DMS153 (cell line): Measurements from ENCODE around the gene RTN4R.

Experiments used
- DNase-seq: peaks from one replicate; lab custom pipeline; 2025; lab: John Stamatoyannopoulos, UW

Gene RTN4R

DNA sequence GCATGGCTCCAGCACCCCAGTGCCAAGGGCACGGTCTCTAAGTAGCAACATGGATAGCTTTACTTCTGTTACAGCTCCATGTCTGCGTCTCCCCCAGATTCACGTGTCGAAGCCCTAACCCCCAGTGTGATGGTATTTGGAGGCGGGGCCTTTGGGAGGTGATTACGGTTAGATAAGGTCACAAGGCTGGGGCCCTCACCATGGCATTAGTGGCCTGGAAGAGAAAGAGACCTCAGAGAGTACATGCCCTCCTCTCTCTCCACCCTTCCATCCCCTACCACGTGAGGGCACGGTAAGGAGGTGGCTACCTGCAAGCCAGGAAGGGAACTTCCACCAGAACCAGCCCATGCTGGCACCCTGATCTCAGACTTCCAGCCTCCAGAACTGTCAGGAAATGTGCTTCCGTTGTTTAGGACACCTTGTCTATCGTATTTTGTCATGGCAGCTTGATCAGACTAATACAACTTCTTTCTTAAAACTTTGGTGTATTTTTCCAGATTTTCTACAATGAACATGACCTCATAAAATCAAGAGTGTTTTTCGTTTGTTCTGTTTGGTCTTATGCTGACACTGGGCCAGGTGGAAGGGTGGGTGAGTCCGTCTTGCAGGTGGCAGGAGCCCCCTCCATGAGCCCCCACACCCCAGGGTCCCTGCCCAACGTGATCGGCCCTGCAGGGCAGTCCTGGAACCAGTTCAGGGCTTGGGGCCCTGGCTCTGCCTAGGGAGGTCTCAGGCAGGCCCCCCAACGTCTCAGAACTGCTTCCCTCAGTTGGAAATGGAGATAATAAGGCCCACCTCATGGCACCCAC lies 10.7 kb downstream of the RTN4R start:
- no peak for DNase-seq

DNA sequence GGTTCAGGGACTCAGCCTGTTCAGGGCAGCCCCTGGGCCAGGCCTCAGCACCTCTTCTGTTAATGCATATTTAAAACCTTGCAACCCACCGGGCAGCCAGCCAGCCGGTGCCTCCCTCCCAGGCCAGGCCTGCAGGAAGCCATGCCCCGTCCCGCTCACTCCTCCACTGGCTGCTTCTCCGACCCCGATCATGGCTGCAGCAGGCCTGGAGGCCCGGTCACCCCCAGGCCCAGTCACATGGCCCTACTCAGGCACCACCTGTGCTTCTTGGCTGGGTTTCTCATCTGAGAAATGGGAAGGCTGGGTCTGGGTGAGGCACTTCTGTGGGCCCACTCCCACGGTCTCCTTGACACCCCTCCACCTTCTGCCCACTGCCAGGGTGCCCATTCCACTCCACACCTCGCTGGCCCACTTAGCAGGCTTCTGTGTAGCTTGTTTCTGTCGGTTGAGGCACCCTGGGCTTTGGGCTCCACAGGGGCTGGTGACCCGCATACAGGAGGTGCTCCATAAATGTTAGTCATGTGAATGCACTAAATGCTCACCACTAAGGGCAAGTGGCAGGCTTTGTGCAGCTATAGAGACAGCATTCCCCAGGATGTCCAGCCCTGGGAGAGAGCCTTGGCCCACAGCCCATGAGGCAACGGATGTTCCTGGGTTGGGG lies 11.4 kb downstream of the RTN4R start:
- DNase-seq, result no peak

GRCh38 chr22:20256027-20256426 lies 12.1 kb downstream of the RTN4R start:
- DNase-seq, result no peak

GRCh38 chr22:20254975-20255946 lies 12.9 kb downstream of the RTN4R start:
- no peak for DNase-seq

DNA sequence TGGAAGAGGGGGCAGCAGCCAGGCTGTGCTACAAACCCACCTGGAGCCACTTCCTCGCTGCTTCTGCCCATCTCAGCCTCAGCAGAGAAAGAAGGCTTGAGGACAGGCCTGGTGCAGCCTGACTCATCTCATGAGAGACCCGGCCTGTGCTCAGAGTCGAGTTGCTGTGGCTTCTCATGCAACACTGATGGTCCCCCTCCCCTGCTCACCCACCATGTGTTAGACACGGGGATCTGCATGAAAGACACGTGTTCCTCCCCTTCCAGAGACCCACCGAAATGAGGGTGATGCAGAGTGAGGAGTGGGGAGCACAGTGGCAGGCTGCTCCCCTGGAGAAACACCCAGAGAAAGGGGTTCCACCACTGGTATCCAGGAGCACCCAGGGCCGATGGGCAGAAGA lies 15.0 kb downstream of the RTN4R start:
- DNase-seq, result no peak

GRCh38 chr22:20251981-20252380 lies 16.1 kb downstream of the RTN4R start:
- DNase-seq, result no peak

- DNase-seq, result no peak
Observed at GRCh38 chr22:20251491-20251890, 16.6 kb downstream of the RTN4R start.

DNA sequence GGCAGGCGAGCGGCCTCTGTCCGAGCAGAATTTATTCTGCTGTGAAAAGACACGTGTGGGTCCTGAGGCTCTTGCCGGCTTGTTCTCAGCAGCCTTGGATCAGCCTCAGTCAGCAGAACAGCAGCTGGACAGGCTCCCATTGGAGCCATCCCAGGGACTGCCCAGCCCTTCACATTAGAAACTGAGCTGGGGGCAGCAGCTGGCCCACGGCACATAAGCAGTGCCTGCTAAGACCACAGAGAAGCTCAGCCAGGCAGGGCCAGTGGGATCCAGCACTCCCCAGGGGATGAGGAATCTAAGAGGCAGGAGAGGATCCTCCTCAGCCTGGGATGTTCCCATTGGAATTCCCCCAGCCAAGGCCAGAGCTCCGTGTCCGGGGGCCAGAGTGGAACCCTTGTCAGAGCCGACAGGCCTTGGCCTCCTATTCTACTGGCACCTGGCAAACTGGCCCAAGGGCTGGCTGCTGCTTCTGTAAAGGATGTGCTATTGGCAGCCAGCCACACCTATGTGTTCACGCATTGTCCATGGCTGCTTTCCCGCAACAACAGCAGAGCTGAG lies 18.2 kb downstream of the RTN4R start:
- peak; percentile 19 for DNase-seq

- no peak for DNase-seq
Observed at GRCh38 chr22:20248461-20248978, 19.6 kb downstream of the RTN4R start.

- no peak for DNase-seq
Observed at GRCh38 chr22:20247608-20248171, 20.4 kb downstream of the RTN4R start.

DNA sequence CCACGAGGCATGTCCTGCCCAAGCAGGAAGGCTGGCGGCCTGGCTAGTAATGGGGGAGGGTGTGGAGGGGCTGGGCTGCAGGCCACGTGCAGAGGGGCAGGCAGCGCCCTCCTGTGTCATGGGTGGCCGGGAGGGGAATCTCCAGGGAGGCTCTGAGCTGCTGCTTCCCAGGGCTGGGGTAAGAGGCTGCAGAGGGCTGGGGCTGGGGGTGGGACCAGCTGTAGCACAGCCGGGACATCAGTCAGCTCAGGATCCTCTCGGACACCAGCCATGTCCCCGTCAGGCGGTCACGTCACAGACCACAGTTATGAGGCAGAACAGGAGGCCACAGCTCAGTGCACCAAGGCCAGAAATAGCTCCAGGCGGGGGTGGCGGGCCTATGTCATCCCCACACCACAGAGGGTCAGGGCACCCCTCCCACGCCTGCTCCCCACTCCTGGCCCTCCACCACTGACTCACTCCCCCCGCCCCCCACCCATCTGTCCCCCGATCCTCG lies 21.1 kb downstream of the RTN4R start:
- DNase-seq, result no peak

DNA sequence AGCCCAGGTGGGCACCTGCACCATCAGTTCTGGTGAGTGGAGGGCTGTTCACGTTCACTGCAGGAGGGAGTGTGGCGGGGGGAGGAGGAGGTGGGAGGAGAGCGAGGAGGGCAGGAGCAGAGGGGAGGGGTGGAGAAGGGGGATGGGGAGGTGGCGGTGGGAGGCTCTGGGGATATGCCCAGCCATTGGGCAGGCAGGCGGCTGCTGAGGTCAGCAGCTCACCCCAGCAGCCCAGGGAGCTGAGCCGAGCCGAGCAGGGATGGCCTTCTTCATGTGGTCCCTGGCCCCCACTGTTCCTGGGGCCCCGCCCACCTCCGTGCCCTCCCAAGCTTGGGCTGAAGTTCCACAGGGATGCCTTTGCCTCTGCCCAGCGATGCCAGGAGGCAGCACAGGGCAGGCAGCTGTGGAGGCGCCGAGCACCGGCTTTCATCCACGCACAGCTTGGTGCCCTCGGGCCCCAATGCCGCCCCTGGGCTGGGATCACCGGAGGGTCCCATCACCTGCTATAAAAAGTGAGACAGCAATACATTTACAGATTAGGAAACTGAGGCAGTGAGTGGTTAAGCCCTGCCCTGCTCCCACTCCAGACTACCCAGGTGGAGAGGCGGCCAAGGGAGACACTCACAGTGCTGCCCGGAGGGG lies 21.6 kb downstream of the RTN4R start:
- DNase-seq, result no peak

- DNase-seq, result no peak
Observed at GRCh38 chr22:20245577-20246367, 22.3 kb downstream of the RTN4R start.

DNA sequence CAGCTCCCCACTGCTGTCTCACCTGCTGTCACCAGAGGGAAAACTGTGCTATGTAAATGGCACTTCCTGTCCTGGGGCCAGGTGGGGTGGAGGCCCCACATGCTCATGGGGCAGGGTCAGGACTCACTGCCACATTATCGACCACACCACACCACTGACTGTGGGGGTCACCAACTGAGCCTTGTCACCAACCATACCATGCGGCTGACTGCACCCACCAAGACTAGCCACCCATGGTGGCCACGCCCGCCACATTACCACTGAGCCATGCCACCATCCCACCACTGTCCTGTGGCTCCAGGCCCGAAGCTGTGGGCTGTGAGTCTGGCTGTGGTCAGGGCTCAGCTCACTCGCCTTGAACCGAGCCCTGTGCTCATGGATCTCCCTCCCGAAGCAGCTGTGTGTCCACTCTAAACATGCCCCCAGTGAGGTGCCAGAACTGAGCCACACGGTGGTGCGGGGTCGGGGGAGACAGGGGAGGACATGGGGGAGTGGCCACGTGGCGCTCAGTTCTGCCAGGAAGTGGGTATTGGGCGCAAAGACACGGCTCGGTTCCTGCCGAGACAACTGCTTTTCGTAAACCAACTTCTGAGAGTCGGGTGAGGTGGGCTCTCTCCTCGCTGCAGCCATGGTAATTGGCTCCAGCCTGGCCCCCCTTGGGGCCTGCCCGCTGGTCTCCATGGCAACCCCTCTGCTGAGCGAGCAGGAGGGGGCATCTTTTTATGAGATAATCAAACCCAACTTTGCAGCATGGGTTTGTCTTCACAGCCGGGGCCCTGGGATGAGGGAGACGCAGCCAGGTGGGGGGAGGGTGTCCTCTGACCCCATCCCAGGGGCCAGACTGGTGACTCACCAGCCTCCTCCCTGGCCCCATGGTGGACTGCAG lies 23.2 kb downstream of the RTN4R start:
- DNase-seq, result no peak

DNA sequence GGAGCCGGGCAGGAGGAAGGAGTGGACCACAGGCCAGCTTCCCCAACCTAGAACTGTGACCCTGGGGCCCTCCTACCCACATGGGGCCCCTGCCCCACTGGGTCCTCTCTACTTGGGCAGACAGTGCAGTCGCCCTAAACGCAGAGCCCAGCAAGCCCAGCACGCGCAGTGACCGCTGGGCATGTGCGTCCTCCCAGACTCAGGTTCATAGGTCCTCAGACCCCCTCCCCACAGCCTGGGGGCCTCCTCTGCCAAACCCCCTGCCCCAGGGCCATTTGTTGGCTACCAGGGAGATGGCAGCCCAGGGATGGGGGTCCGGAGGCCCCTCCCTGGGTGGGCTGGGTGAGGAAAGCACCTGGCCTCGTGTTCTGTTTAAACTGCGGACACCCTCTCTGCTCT lies 23.9 kb downstream of the RTN4R start:
- no peak for DNase-seq

GRCh38 chr22:20243537-20244249 lies 24.4 kb downstream of the RTN4R start:
- peak; percentile 72 for DNase-seq

DNA sequence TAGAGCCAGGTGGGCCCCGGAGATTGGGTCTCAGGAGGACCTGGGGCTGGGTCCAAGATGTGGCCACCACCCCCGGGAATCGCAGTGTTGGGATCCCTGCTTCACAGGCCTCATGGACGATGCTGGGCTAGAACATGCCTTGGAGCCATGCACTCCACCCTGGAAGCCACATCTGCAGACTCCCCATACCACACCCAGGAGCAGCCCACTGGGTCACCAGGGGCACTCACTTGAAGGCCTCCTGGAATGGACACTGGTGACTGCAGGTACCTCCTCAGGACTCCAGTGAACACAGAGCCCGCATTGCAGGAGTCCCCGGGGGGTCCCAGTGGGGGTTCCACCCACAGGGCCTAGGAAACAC lies 25.0 kb downstream of the RTN4R start:
- no peak for DNase-seq

- DNase-seq, result no peak
Observed at GRCh38 chr22:20242393-20243175, 25.5 kb downstream of the RTN4R start.
